WTC11 (cell line): ENCODE results near the gene CLEC20A.

ENCODE experiments used
- CREM ChIP-seq: sonication (generic); formaldehyde crosslinking; IDR thresholded peaks from 2 replicates; pipeline ENCODE4 v1.8.1; 2022; ENCODE audit warnings: mild to moderate bottlenecking, missing genetic modification reagents, moderate library complexity
- EMX1 ChIP-seq: fragments of 250-450 bp; sonication (Bioruptor Pico); IDR thresholded peaks from 2 replicates; pipeline ENCODE4 v1.8.0; 2021; ENCODE audit warnings: mild to moderate bottlenecking
- JUN ChIP-seq: sonication (generic); formaldehyde crosslinking; IDR thresholded peaks from 2 replicates; pipeline ENCODE4 v1.8.0; 2023; ENCODE audit warnings: mild to moderate bottlenecking, missing genetic modification reagents
- KAT7 ChIP-seq: sonication (generic); formaldehyde crosslinking; IDR thresholded peaks from 2 replicates; pipeline ENCODE4 v1.8.1; 2023; ENCODE audit warnings: missing genetic modification reagents, mild to moderate bottlenecking, borderline replicate concordance
- SMAD3 ChIP-seq: sonication (generic); formaldehyde crosslinking; IDR thresholded peaks from 2 replicates; pipeline ENCODE4 v1.8.0; 2022; ENCODE audit warnings: missing genetic modification reagents, mild to moderate bottlenecking, borderline replicate concordance
- SOX15 ChIP-seq: fragments of 250-450 bp; sonication (Bioruptor Pico); IDR thresholded peaks from 2 replicates; pipeline ENCODE4 v1.9.0; 2021; ENCODE audit warnings: mild to moderate bottlenecking
- TEAD4 ChIP-seq: sonication (generic); formaldehyde crosslinking; IDR thresholded peaks from 2 replicates; pipeline ENCODE4 v1.8.0; 2022; ENCODE audit warnings: mild to moderate bottlenecking, missing genetic modification reagents
- ZNF138 ChIP-seq: sonication (generic); formaldehyde crosslinking; conservative IDR thresholded peaks from 2 replicates; pipeline ENCODE4 v1.8.1; 2022; ENCODE audit warnings: mild to moderate bottlenecking, moderate library complexity, missing genetic modification reagents
- ZNF232 ChIP-seq: sonication (generic); formaldehyde crosslinking; IDR thresholded peaks from 2 replicates; pipeline ENCODE4 v1.8.0; 2022; ENCODE audit warnings: mild to moderate bottlenecking, missing genetic modification reagents
- TF ChIP-seq, protein P1 (sequence below): fragments of 200-600 bp; IDR thresholded peaks from 2 replicates; pipeline ENCODE4 v1.8.0; 2022; ENCODE audit warnings: antibody characterized with exemption
- TF ChIP-seq, protein P2 (sequence below): sonication (generic); formaldehyde crosslinking; IDR thresholded peaks from 2 replicates; pipeline ENCODE4 v1.8.1; 2023; ENCODE audit warnings: mild to moderate bottlenecking, missing genetic modification reagents, borderline replicate concordance
- TF ChIP-seq, protein P3 (sequence below): sonication (generic); formaldehyde crosslinking; IDR thresholded peaks from 2 replicates; pipeline ENCODE4 v1.8.0; 2022; ENCODE audit warnings: mild to moderate bottlenecking, missing genetic modification reagents
- TF ChIP-seq, protein P4 (sequence below): sonication (generic); formaldehyde crosslinking; IDR thresholded peaks from 2 replicates; pipeline ENCODE4 v1.8.1; 2022; ENCODE audit warnings: low read depth, missing genetic modification reagents, borderline replicate concordance

DNA sequence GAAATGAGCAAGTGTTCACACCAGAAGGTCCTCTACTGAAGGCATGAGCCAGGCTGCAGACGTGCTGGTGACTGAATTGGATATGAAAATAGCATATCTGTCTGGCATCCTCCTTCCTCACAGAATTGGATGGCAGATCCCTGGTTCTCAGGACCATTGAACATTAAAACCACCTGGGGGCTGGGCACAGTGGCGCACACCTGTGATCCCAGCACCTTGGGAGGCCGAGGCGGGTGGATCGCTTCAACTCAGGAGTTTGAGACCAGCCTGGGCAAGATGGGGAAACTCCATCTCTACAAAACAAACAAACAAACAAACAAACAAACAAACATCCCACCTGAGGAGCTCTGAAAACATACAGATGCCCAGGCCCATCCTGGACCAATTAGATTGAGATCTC lies 39.6 kb upstream of the CLEC20A start:
- TF ChIP-seq KAT7 (no peak), CREM (CRISPR knock-in tag) (no peak), JUN (no peak), TEAD4 (CRISPR knock-in tag) (no peak), ZNF232 (no peak), EMX1 (CRISPR knock-in tag) (no peak), ZNF138 (CRISPR knock-in tag) (no peak), SOX15 (no peak), SMAD3 (CRISPR knock-in tag) (no peak)
- TF ChIP-seq, protein P1, sequence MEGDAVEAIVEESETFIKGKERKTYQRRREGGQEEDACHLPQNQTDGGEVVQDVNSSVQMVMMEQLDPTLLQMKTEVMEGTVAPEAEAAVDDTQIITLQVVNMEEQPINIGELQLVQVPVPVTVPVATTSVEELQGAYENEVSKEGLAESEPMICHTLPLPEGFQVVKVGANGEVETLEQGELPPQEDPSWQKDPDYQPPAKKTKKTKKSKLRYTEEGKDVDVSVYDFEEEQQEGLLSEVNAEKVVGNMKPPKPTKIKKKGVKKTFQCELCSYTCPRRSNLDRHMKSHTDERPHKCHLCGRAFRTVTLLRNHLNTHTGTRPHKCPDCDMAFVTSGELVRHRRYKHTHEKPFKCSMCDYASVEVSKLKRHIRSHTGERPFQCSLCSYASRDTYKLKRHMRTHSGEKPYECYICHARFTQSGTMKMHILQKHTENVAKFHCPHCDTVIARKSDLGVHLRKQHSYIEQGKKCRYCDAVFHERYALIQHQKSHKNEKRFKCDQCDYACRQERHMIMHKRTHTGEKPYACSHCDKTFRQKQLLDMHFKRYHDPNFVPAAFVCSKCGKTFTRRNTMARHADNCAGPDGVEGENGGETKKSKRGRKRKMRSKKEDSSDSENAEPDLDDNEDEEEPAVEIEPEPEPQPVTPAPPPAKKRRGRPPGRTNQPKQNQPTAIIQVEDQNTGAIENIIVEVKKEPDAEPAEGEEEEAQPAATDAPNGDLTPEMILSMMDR, result no peak
- TF ChIP-seq, protein P2, sequence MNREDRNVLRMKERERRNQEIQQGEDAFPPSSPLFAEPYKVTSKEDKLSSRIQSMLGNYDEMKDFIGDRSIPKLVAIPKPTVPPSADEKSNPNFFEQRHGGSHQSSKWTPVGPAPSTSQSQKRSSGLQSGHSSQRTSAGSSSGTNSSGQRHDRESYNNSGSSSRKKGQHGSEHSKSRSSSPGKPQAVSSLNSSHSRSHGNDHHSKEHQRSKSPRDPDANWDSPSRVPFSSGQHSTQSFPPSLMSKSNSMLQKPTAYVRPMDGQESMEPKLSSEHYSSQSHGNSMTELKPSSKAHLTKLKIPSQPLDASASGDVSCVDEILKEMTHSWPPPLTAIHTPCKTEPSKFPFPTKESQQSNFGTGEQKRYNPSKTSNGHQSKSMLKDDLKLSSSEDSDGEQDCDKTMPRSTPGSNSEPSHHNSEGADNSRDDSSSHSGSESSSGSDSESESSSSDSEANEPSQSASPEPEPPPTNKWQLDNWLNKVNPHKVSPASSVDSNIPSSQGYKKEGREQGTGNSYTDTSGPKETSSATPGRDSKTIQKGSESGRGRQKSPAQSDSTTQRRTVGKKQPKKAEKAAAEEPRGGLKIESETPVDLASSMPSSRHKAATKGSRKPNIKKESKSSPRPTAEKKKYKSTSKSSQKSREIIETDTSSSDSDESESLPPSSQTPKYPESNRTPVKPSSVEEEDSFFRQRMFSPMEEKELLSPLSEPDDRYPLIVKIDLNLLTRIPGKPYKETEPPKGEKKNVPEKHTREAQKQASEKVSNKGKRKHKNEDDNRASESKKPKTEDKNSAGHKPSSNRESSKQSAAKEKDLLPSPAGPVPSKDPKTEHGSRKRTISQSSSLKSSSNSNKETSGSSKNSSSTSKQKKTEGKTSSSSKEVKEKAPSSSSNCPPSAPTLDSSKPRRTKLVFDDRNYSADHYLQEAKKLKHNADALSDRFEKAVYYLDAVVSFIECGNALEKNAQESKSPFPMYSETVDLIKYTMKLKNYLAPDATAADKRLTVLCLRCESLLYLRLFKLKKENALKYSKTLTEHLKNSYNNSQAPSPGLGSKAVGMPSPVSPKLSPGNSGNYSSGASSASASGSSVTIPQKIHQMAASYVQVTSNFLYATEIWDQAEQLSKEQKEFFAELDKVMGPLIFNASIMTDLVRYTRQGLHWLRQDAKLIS (CRISPR knock-in tag), result no peak
- TF ChIP-seq, protein P3, sequence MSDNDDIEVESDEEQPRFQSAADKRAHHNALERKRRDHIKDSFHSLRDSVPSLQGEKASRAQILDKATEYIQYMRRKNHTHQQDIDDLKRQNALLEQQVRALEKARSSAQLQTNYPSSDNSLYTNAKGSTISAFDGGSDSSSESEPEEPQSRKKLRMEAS (CRISPR knock-in tag), result no peak
- TF ChIP-seq, protein P4, sequence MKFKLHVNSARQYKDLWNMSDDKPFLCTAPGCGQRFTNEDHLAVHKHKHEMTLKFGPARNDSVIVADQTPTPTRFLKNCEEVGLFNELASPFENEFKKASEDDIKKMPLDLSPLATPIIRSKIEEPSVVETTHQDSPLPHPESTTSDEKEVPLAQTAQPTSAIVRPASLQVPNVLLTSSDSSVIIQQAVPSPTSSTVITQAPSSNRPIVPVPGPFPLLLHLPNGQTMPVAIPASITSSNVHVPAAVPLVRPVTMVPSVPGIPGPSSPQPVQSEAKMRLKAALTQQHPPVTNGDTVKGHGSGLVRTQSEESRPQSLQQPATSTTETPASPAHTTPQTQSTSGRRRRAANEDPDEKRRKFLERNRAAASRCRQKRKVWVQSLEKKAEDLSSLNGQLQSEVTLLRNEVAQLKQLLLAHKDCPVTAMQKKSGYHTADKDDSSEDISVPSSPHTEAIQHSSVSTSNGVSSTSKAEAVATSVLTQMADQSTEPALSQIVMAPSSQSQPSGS, result no peak
